ENCODE data around the gene TMUB2.
A peak's percentile ranks its signal among the peaks of the same experiment; 100 is the strongest.

Gene TMUB2

DNA sequence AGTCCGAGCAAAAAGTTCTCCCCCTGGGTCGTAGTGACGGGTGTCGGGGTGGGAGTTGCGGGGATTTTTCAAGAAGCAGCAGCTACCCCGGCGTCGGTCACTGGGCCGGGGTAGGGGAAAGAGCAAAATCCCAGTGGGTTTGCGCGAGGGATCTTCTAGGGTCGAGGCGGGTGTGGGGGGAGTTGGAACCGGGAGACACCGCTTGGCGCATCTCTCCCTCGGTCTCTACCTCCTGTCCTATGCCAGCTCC, 35.0 kb downstream of the TMUB2 start:
- Histone ChIP-seq H3K9me3 (ENCODE audit: control insufficient read depth, insufficient read depth, low read depth, low read length) (no peaks in the 10 kb centered on the region), H3K27ac (ENCODE audit: extremely low read depth, low read depth, low read length) (peak overlapping the region; percentile 100; the same call in 1 of the 2 replicates), H3K4me1 (ENCODE audit: control insufficient read depth, insufficient read depth, low read length) (peaks cover 11% of the 10 kb centered on the region), H3K4me3 (ENCODE audit: low read depth, low read length) (peak overlapping the region; percentile 79), H3K36me3 (ENCODE audit: control insufficient read depth in 2 of 2, insufficient read depth in 1 of 2, low read length in 2 of 2) (peaks cover 0 to 6% of the 10 kb centered on the region in 2 experiments; a peak in 2 of 3 replicates)
- TF ChIP-seq, protein P1, sequence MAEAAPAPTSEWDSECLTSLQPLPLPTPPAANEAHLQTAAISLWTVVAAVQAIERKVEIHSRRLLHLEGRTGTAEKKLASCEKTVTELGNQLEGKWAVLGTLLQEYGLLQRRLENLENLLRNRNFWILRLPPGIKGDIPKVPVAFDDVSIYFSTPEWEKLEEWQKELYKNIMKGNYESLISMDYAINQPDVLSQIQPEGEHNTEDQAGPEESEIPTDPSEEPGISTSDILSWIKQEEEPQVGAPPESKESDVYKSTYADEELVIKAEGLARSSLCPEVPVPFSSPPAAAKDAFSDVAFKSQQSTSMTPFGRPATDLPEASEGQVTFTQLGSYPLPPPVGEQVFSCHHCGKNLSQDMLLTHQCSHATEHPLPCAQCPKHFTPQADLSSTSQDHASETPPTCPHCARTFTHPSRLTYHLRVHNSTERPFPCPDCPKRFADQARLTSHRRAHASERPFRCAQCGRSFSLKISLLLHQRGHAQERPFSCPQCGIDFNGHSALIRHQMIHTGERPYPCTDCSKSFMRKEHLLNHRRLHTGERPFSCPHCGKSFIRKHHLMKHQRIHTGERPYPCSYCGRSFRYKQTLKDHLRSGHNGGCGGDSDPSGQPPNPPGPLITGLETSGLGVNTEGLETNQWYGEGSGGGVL (tag by site-specific recombination; IDR thresholded peaks at IDR 0.05) = peak; percentile 9; the same call in 1 of the 2 replicates
- TF ChIP-seq, protein P2, sequence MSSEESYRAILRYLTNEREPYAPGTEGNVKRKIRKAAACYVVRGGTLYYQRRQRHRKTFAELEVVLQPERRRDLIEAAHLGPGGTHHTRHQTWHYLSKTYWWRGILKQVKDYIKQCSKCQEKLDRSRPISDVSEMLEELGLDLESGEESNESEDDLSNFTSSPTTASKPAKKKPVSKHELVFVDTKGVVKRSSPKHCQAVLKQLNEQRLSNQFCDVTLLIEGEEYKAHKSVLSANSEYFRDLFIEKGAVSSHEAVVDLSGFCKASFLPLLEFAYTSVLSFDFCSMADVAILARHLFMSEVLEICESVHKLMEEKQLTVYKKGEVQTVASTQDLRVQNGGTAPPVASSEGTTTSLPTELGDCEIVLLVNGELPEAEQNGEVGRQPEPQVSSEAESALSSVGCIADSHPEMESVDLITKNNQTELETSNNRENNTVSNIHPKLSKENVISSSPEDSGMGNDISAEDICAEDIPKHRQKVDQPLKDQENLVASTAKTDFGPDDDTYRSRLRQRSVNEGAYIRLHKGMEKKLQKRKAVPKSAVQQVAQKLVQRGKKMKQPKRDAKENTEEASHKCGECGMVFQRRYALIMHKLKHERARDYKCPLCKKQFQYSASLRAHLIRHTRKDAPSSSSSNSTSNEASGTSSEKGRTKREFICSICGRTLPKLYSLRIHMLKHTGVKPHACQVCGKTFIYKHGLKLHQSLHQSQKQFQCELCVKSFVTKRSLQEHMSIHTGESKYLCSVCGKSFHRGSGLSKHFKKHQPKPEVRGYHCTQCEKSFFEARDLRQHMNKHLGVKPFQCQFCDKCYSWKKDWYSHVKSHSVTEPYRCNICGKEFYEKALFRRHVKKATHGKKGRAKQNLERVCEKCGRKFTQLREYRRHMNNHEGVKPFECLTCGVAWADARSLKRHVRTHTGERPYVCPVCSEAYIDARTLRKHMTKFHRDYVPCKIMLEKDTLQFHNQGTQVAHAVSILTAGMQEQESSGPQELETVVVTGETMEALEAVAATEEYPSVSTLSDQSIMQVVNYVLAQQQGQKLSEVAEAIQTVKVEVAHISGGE (tag by site-specific recombination; conservative IDR thresholded peaks at IDR 0.05; ENCODE audit: low read depth) = peak; percentile 66
- TF ChIP-seq, protein P3, sequence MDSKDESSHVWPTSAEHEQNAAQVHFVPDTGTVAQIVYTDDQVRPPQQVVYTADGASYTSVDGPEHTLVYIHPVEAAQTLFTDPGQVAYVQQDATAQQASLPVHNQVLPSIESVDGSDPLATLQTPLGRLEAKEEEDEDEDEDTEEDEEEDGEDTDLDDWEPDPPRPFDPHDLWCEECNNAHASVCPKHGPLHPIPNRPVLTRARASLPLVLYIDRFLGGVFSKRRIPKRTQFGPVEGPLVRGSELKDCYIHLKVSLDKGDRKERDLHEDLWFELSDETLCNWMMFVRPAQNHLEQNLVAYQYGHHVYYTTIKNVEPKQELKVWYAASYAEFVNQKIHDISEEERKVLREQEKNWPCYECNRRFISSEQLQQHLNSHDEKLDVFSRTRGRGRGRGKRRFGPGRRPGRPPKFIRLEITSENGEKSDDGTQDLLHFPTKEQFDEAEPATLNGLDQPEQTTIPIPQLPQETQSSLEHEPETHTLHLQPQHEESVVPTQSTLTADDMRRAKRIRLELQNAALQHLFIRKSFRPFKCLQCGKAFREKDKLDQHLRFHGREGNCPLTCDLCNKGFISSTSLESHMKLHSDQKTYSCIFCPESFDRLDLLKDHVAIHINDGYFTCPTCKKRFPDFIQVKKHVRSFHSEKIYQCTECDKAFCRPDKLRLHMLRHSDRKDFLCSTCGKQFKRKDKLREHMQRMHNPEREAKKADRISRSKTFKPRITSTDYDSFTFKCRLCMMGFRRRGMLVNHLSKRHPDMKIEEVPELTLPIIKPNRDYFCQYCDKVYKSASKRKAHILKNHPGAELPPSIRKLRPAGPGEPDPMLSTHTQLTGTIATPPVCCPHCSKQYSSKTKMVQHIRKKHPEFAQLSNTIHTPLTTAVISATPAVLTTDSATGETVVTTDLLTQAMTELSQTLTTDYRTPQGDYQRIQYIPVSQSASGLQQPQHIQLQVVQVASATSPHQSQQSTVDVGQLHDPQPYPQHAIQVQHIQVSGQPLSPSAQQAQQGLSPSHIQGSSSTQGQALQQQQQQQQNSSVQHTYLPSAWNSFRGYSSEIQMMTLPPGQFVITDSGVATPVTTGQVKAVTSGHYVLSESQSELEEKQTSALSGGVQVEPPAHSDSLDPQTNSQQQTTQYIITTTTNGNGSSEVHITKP (tag by site-specific recombination; IDR thresholded peaks at IDR 0.05) = peak; percentile 98
- TF ChIP-seq HOXD13 (CRISPR knock-in tag; IDR thresholded peaks at IDR 0.05; ENCODE audit: borderline replicate concordance) (no peak), ZNF624 (tag by site-specific recombination; IDR thresholded peaks at IDR 0.05) (no peak), ZNF341 (tag by site-specific recombination; IDR thresholded peaks at IDR 0.05; ENCODE audit: low read depth) (peak; percentile 39; the same call in 1 of the 2 replicates), ZFP37 (tag by site-specific recombination; IDR thresholded peaks at IDR 0.05) (0 out of 2 replicates have a peak, but pooled peaks have one; percentile 11)
- CTCF ChIA-PET = interaction anchor here (0.6 to 1.9 kb wide), 12 partner anchors 9 to 469 kb away, joined by 3 to 10 read pairs (median 4); no protein-coding TSS in a partner anchor
- POLR2A ChIA-PET = interaction anchor here (0.6 to 3.4 kb wide), 30 partner anchors 8 to 386 kb away, joined by 3 to 38 read pairs (median 6); partner anchors contain the start of genes ATXN7L3, FAM171A2, FZD2 and RUNDC3A

DNA sequence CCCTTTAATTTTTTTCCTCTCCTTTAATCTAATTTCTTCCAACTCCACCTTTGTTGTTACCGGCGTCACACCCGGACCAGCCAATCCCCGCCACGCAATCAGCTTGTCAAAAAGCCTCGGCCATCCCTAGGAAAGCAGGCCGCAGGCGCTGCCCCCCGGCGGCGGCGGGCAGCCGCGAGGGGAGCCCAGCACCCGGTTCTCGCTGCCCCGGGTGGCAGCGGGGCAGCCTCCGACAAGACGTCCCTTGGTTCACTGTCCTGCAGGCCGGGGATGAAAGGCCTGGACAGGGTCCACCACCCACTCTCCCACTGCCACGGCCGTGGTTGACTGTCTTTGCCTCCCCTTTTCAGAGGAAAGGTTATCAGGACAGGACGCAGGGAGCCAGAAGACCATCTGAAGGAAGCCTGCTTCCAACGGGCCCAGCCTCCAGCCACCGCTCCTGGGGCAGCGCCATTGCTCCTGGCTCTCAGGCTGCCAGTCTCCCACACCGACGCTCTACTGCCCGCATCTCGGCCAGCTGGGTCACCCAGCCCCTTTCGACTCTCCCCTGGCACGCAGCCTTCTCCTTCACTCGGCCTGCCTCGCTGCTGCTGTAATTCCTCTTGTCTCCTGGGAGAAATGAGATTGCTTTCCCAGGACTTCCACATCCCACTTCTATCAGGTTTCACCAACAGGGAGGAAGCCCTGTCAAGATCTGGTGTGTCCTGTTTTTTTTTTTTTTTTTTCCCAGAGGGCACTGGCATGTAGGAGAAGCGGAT, 35.5 kb downstream of the TMUB2 start:
- Histone ChIP-seq H3K27ac (ENCODE audit: extremely low read depth, low read depth, low read length) (peak overlapping the region; percentile 100), H3K9me3 (ENCODE audit: control insufficient read depth, insufficient read depth, low read depth, low read length) (no peaks in the 10 kb centered on the region), H3K36me3 (ENCODE audit: control insufficient read depth in 2 of 2, insufficient read depth in 1 of 2, low read length in 2 of 2) (peaks cover 0 to 1% of the 10 kb centered on the region in 2 experiments; a peak in 2 of 3 replicates), H3K4me3 (ENCODE audit: low read depth, low read length) (peak overlapping the region; percentile 79), H3K4me1 (ENCODE audit: control insufficient read depth, insufficient read depth, low read length) (peaks cover 11% of the 10 kb centered on the region)
- ChIA-PET POLR2A (interaction anchor here (0.7 to 3.4 kb wide), 27 partner anchors 8 to 385 kb away, joined by 3 to 38 read pairs (median 7); partner anchors contain the start of genes ATXN7L3, FAM171A2, FZD2 and SLC25A39), CTCF (interaction anchor here (0.6 to 1.9 kb wide), 12 partner anchors 9 to 469 kb away, joined by 3 to 10 read pairs (median 4); no protein-coding TSS in a partner anchor)
- TF ChIP-seq, protein P4, sequence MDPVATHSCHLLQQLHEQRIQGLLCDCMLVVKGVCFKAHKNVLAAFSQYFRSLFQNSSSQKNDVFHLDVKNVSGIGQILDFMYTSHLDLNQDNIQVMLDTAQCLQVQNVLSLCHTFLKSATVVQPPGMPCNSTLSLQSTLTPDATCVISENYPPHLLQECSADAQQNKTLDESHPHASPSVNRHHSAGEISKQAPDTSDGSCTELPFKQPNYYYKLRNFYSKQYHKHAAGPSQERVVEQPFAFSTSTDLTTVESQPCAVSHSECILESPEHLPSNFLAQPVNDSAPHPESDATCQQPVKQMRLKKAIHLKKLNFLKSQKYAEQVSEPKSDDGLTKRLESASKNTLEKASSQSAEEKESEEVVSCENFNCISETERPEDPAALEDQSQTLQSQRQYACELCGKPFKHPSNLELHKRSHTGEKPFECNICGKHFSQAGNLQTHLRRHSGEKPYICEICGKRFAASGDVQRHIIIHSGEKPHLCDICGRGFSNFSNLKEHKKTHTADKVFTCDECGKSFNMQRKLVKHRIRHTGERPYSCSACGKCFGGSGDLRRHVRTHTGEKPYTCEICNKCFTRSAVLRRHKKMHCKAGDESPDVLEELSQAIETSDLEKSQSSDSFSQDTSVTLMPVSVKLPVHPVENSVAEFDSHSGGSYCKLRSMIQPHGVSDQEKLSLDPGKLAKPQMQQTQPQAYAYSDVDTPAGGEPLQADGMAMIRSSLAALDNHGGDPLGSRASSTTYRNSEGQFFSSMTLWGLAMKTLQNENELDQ (tag by site-specific recombination; IDR thresholded peaks at IDR 0.05; ENCODE audit: low read depth) = no peak
- no peak for TF ChIP-seq ZNF169 (tag by site-specific recombination; IDR thresholded peaks at IDR 0.05)
- peak; percentile 32; the same call in 1 of the 2 replicates for TF ChIP-seq GLIS1 (tag by site-specific recombination; IDR thresholded peaks at IDR 0.05)
- TF ChIP-seq, protein P5, sequence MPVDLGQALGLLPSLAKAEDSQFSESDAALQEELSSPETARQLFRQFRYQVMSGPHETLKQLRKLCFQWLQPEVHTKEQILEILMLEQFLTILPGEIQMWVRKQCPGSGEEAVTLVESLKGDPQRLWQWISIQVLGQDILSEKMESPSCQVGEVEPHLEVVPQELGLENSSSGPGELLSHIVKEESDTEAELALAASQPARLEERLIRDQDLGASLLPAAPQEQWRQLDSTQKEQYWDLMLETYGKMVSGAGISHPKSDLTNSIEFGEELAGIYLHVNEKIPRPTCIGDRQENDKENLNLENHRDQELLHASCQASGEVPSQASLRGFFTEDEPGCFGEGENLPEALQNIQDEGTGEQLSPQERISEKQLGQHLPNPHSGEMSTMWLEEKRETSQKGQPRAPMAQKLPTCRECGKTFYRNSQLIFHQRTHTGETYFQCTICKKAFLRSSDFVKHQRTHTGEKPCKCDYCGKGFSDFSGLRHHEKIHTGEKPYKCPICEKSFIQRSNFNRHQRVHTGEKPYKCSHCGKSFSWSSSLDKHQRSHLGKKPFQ (tag by site-specific recombination; IDR thresholded peaks at IDR 0.05) = peak; percentile 30; the same call in 1 of the 2 replicates
- peak; percentile 94 for TF ChIP-seq ZNF223 (tag by site-specific recombination; IDR thresholded peaks at IDR 0.05)
- TF ChIP-seq ZNF354C (tag by site-specific recombination; IDR thresholded peaks at IDR 0.05; ENCODE audit: borderline replicate concordance, low read depth) = no peak
- TF ChIP-seq ZNF585B (tag by site-specific recombination; IDR thresholded peaks at IDR 0.05) = no peak
- TF ChIP-seq TRIM28 (IDR thresholded peaks at IDR 0.05; ENCODE audit: borderline replicate concordance, low read length) = no peak
- TF ChIP-seq ZNF302 (tag by site-specific recombination; IDR thresholded peaks at IDR 0.05; ENCODE audit: low read depth) = no peak
- TF ChIP-seq ZBTB48 (tag by site-specific recombination; IDR thresholded peaks at IDR 0.05) = peak; percentile 72
- no peak for TF ChIP-seq ZBTB8A (tag by site-specific recombination; IDR thresholded peaks at IDR 0.05)
- TF ChIP-seq KLF16 (tag by site-specific recombination; IDR thresholded peaks at IDR 0.05) = no peak; the same call in 1 of the 2 replicates
- peak; percentile 39 for TF ChIP-seq ZFHX2 (tag by site-specific recombination; conservative IDR thresholded peaks at IDR 0.05)

Data from HEK293 (cell line).